IMR-90 (cell line): ENCODE data around the gene BANP. TPM values are rescaled to one million over a fixed set of nuclear protein-coding genes. Genes with fewer than 3 reads are reported as not detected.

ENCODE experiments used
- ATAC-seq: fragments of 200-7000 bp; cut with Tn5 transposase; 2 replicates; pipeline ENCODE4 v1.9.1; 2020; ENCODE audit warnings: low read depth, mild to moderate bottlenecking, moderate library complexity
- BruUV-seq: library from RNA; stranded (reverse); fragments of 400-500 nt; replicated peaks from 2 replicates; lab custom pipeline; 2021; lab: Mats Ljungman, UMichigan
- CTCF ChIA-PET: fragments of 300-600 bp; formaldehyde crosslinking; extraction: SDS; loops from one replicate; lab custom pipeline; 2021; ENCODE audit warnings: antibody characterized with exemption; lab: Yijun Ruan, JAX
- POLR2A ChIA-PET: fragments of 300-600 bp; sonication (Branson Sonifier 250); formaldehyde crosslinking; loops from one replicate; lab custom pipeline; 2022; ENCODE audit warnings: antibody characterized with exemption; ENCODE audit not compliant: unreplicated experiment; lab: Charles Lee
- DNase-seq: peaks from one replicate; pipeline ENCODE4 v3.0.0; 2013
- H2AFZ ChIP-seq: replicated peaks from 2 replicates; pipeline ENCODE3; 2013; ENCODE audit warnings: low read length, mild to moderate bottlenecking; ENCODE audit not compliant: poor library complexity
- H2AK5ac ChIP-seq: 2 replicates; pipeline ENCODE4 v1.6.1; 2013; ENCODE audit warnings: low read depth, low read length, inconsistent platforms
- H2AK9ac ChIP-seq: replicated peaks from 2 replicates; pipeline ENCODE3; 2013; ENCODE audit warnings: mild to moderate bottlenecking, low read depth, low read length, moderate library complexity; ENCODE audit not compliant: poor library complexity
- H2BK120ac ChIP-seq: 2 replicates; pipeline ENCODE4 v1.6.1; 2013; ENCODE audit warnings: low read depth, low read length, inconsistent platforms
- H2BK15ac ChIP-seq: 3 replicates; pipeline ENCODE4 v1.6.1; 2013; ENCODE audit warnings: low read depth, low read length, inconsistent platforms
- H2BK20ac ChIP-seq: 2 replicates; pipeline ENCODE4 v1.6.1; 2013; ENCODE audit warnings: low read depth, mild to moderate bottlenecking, inconsistent platforms, low read length, moderate library complexity
- H2BK5ac ChIP-seq: 2 replicates; pipeline ENCODE4 v1.6.1; 2013; ENCODE audit warnings: mild to moderate bottlenecking, low read depth, low read length, inconsistent platforms; ENCODE audit not compliant: poor library complexity, severe bottlenecking
- H3K14ac ChIP-seq: replicated peaks from 2 replicates; pipeline ENCODE4 v1.6.1; 2013; ENCODE audit warnings: low read depth, low read length, inconsistent platforms
- H3K18ac ChIP-seq: 2 replicates; pipeline ENCODE4 v1.6.1; 2013; ENCODE audit warnings: low read depth, low read length, control low read depth
- H3K23ac ChIP-seq: 2 replicates; pipeline ENCODE4 v1.6.1; 2013; ENCODE audit warnings: low read depth, low read length, inconsistent platforms
- H3K27ac ChIP-seq: 2 replicates; pipeline ENCODE4 v1.5.1; 2013; ENCODE audit warnings: mild to moderate bottlenecking, control low read depth, low read length; ENCODE audit not compliant: insufficient read depth
- H3K27me3 ChIP-seq: 2 replicates; pipeline ENCODE4 v1.6.1; 2013; ENCODE audit warnings: low read length; ENCODE audit not compliant: control insufficient read depth, insufficient read depth
- H3K36me3 ChIP-seq: 2 replicates; pipeline ENCODE4 v1.6.1; 2013; ENCODE audit warnings: low read length, mixed read lengths; ENCODE audit not compliant: control insufficient read depth, insufficient read depth
- H3K4ac ChIP-seq: 2 replicates; pipeline ENCODE4 v1.6.1; 2013; ENCODE audit warnings: low read depth, low read length, inconsistent platforms
- H3K4me1 ChIP-seq: 2 replicates; pipeline ENCODE4 v1.6.1; 2013; ENCODE audit warnings: low read length, mixed read lengths; ENCODE audit not compliant: control insufficient read depth, insufficient read depth
- H3K4me2 ChIP-seq: 2 replicates; pipeline ENCODE4 v1.6.1; 2013; ENCODE audit warnings: low read depth, mild to moderate bottlenecking, control low read depth, low read length, moderate library complexity
- H3K4me3 ChIP-seq: 2 replicates; pipeline ENCODE4 v1.5.1; 2013; ENCODE audit warnings: low read depth, mild to moderate bottlenecking, control low read depth, low read length, moderate library complexity; ENCODE audit not compliant: insufficient read depth
- H3K56ac ChIP-seq: 2 replicates; pipeline ENCODE4 v1.6.1; 2013; ENCODE audit warnings: low read length, inconsistent platforms; ENCODE audit not compliant: insufficient read depth; ENCODE audit errors: extremely low read depth
- H3K79me1 ChIP-seq, 2 experiments: 2 replicates each; pipeline ENCODE4 v1.6.1; 2013; ENCODE audit warnings: low read length in 2 of 2, inconsistent platforms in 1 of 2, low read depth in 1 of 2
- H3K9ac ChIP-seq: 2 replicates; pipeline ENCODE4 v1.6.1; 2013; ENCODE audit warnings: low read depth, low read length, control low read depth
- H3K9me1 ChIP-seq: 2 replicates; pipeline ENCODE4 v1.6.1; 2013; ENCODE audit warnings: low read length, inconsistent platforms; ENCODE audit not compliant: insufficient read depth
- H3K9me3 ChIP-seq: 2 replicates; pipeline ENCODE4 v1.6.1; 2013; ENCODE audit warnings: low read length; ENCODE audit not compliant: control insufficient read depth, insufficient read depth
- H4K20me1 ChIP-seq: 2 replicates; pipeline ENCODE4 v1.6.1; 2013; ENCODE audit warnings: low read length, inconsistent platforms; ENCODE audit not compliant: insufficient read depth
- H4K5ac ChIP-seq: 2 replicates; pipeline ENCODE4 v1.6.1; 2013; ENCODE audit warnings: mild to moderate bottlenecking, low read depth, low read length, control low read depth
- H4K8ac ChIP-seq, 2 experiments: 2 replicates each; pipeline ENCODE4 v1.6.1; 2013; ENCODE audit warnings: low read depth in 2 of 2, low read length in 2 of 2, control low read depth in 1 of 2, inconsistent platforms in 1 of 2
- H4K91ac ChIP-seq: 2 replicates; pipeline ENCODE4 v1.6.1; 2013; ENCODE audit warnings: low read depth, low read length, inconsistent platforms; ENCODE audit not compliant: insufficient read depth
- BHLHE40 ChIP-seq: fragments of 150-350 bp; IDR thresholded peaks from 2 replicates; pipeline ENCODE4 v1.6.1; 2016; ENCODE audit warnings: mild to moderate bottlenecking, low read depth, low read length
- CEBPB ChIP-seq: IDR thresholded peaks from 2 replicates; pipeline ENCODE4 v1.6.1; 2012; ENCODE audit warnings: low read depth, low read length, improper control_type of control experiment
- CHD1 ChIP-seq: IDR thresholded peaks from 2 replicates; pipeline ENCODE4 v1.6.1; 2012; ENCODE audit warnings: low read depth, low read length, improper control_type of control experiment
- CTCF ChIP-seq: conservative IDR thresholded peaks from 2 replicates; pipeline ENCODE4 v1.5.1; 2012; ENCODE audit warnings: mild to moderate bottlenecking, low read depth, low read length, improper control_type of control experiment
- ELK1 ChIP-seq: fragments of 150-350 bp; IDR thresholded peaks from 2 replicates; pipeline ENCODE4 v1.6.1; 2016; ENCODE audit warnings: low read depth, mild to moderate bottlenecking, low read length, moderate library complexity, borderline replicate concordance
- FOS ChIP-seq: fragments of 150-350 bp; IDR thresholded peaks from 2 replicates; pipeline ENCODE4 v1.6.1; 2016; ENCODE audit warnings: low read depth, low read length
- MAFK ChIP-seq: IDR thresholded peaks from 2 replicates; pipeline ENCODE4 v1.6.1; 2012; ENCODE audit warnings: low read depth, low read length, improper control_type of control experiment
- MAZ ChIP-seq: IDR thresholded peaks from 2 replicates; pipeline ENCODE4 v1.6.1; 2012; ENCODE audit warnings: low read depth, mild to moderate bottlenecking, low read length, improper control_type of control experiment, moderate library complexity, borderline replicate concordance
- MXI1 ChIP-seq: IDR thresholded peaks from 2 replicates; pipeline ENCODE4 v1.6.1; 2012; ENCODE audit warnings: low read depth, mild to moderate bottlenecking, low read length, moderate library complexity, borderline replicate concordance
- POLR2A ChIP-seq: IDR thresholded peaks from 2 replicates; pipeline ENCODE4 v1.6.1; 2012; ENCODE audit warnings: mild to moderate bottlenecking, low read depth, low read length
- RAD21 ChIP-seq: IDR thresholded peaks from 2 replicates; pipeline ENCODE4 v1.6.1; 2012; ENCODE audit warnings: low read length, improper control_type of control experiment
- RCOR1 ChIP-seq: IDR thresholded peaks from 2 replicates; pipeline ENCODE4 v1.6.1; 2012; ENCODE audit warnings: mild to moderate bottlenecking, low read length, improper control_type of control experiment; ENCODE audit not compliant: insufficient replicate concordance
- RFX5 ChIP-seq: IDR thresholded peaks from 2 replicates; pipeline ENCODE4 v1.8.0; 2012; ENCODE audit warnings: low read depth, mild to moderate bottlenecking, low read length, moderate library complexity
- SMC3 ChIP-seq: fragments of 150-350 bp; IDR thresholded peaks from 2 replicates; pipeline ENCODE4 v1.6.1; 2016; ENCODE audit warnings: low read depth, mild to moderate bottlenecking, antibody characterized with exemption, low read length, moderate library complexity
- WGBS, 2 experiments: methylation state at CpG; one replicate each; pipeline versions ENCODE4 v1.1.5 to v1.1.7; 2013; ENCODE audit warnings: missing lambda C conversion rate in 2 of 2; ENCODE audit not compliant: insufficient read length in 1 of 2; ENCODE audit errors: extremely low coverage in 2 of 2; 5-methylcytosine and 5-hydroxymethylcytosine counted together
- dilution Hi-C: fragments of 300-500 bp; cut with HindIII; formaldehyde crosslinking; loops from one replicate; pipeline ENCODE4 v1.14.3; 2018; ENCODE audit warnings: low sequenced_read_pairs; ENCODE audit not compliant: unreplicated experiment
- in situ Hi-C: fragments of 300-500 bp; cut with MboI; formaldehyde crosslinking; loops from 3 replicates; pipeline ENCODE4 v1.14.3; 2019; ENCODE audit warnings: low sequenced_read_pairs, inconsistent platforms, mixed read lengths
- intact Hi-C: fragments of 100-400 bp; cut with micrococcal nuclease; formaldehyde crosslinking; loops from 2 replicates; pipeline ENCODE4 v1.10.0; 2022
- polyA plus RNA-seq, 3 experiments: library from polyadenylated mRNA; depleted of rRNA; stranded (reverse); fragments of >200 nt; gene quantifications; 2 replicates each; pipeline ENCODE4 v1.2.3, GENCODE V29; 2012; ENCODE audit warnings: low replicate concordance in 1 of 3
- total RNA-seq: library from RNA; depleted of rRNA; stranded (reverse); fragments of >200 nt; gene quantifications from 2 replicates; pipeline ENCODE4 v1.2.3, GENCODE V29; 2012
- TF ChIP-seq, protein P1 (sequence below): fragments of 150-350 bp; IDR thresholded peaks from 2 replicates; pipeline ENCODE4 v1.6.1; 2017; ENCODE audit warnings: mild to moderate bottlenecking, antibody characterized with exemption, low read length, low read depth

BANP gene
- total and polyA plus RNA-seq, 2 of the 4 experiments (the other 2 are of a cell fraction), result 17.4 to 17.9 TPM

DNA sequence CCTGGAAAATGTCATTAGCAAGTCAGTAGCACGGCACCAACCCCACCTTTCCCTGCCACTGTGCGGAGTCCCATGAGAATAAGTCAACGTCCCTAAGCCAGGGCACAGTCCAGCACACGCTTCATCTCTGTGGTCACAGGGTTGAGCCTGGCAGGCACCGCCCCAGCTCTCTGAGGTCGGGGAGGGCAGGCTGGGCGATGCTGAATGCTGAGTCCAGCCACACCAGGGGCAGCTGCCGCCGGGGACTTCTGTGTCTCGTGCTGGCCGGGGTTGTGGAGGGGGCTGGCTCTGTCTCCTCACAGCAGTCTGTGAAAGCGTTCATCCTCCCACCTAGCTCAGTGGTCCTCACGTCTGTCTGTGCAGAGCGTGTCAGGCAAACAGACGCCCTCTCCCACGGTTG, 53.2 kb downstream of the BANP start:
- H3K9me3 ChIP-seq, result no peaks in the 10 kb centered on the region
- no peaks in the 10 kb centered on the region for H3K4me1 ChIP-seq
- peaks cover 12% of the 10 kb centered on the region; the same call in 1 of the 2 replicates for H4K20me1 ChIP-seq
- dilution Hi-C loops, result no loop called here
- H3K9me1 ChIP-seq, result no peaks in the 10 kb centered on the region; the same call in none of the 2 replicates
- in situ Hi-C loops, result no loop called here
- H3K56ac ChIP-seq, result no peak overlapping the region
- no peak overlapping the region for H2BK20ac ChIP-seq
- no peak overlapping the region for H2AFZ ChIP-seq
- H2BK15ac ChIP-seq, result no peak overlapping the region
- no peak overlapping the region for H3K18ac ChIP-seq
- intact Hi-C loops, result no loop called here
- H3K4ac ChIP-seq, result no peak overlapping the region
- H2AK5ac ChIP-seq, result no peak overlapping the region
- no peak overlapping the region for H3K14ac ChIP-seq
- ATAC-seq (no peak), DNase-seq (no peak)
- peaks cover 16% of the 10 kb centered on the region for H3K36me3 ChIP-seq
- ChIA-PET CTCF (no interaction called here), POLR2A (no interaction called here)
- TF ChIP-seq POLR2A, result no peak
- TF ChIP-seq SMC3, result no peak
- TF ChIP-seq MXI1, result no peak
- no peak for TF ChIP-seq MAZ
- TF ChIP-seq CTCF, result no peak
- TF ChIP-seq BHLHE40, result no peak
- TF ChIP-seq, protein P1, sequence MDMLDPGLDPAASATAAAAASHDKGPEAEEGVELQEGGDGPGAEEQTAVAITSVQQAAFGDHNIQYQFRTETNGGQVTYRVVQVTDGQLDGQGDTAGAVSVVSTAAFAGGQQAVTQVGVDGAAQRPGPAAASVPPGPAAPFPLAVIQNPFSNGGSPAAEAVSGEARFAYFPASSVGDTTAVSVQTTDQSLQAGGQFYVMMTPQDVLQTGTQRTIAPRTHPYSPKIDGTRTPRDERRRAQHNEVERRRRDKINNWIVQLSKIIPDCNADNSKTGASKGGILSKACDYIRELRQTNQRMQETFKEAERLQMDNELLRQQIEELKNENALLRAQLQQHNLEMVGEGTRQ, result no peak
- TF ChIP-seq CHD1, result no peak
- no peak for TF ChIP-seq RCOR1
- no peak for TF ChIP-seq ELK1
- TF ChIP-seq FOS, result no peak
- no peak for TF ChIP-seq RAD21
- TF ChIP-seq CEBPB, result no peak
- TF ChIP-seq MAFK, result no peak
- no peak for TF ChIP-seq RFX5
- H2BK120ac ChIP-seq, result no peak overlapping the region
- H4K5ac ChIP-seq, result no peak overlapping the region
- WGBS, 2 experiments, result 93% methylated on average over 8 of the region's 16 CpGs; no CpG with 5 or more reads in 1 of the 2 experiments
- H3K4me3 ChIP-seq, result no peak overlapping the region
- BruUV-seq, result no TSS peak
- no peak overlapping the region for H4K8ac ChIP-seq
- H3K27me3 ChIP-seq, result no peaks in the 10 kb centered on the region
- no peak overlapping the region for H2BK5ac ChIP-seq
- no peak overlapping the region for H3K9ac ChIP-seq
- H3K23ac ChIP-seq, result no peak overlapping the region
- no peak overlapping the region for H3K27ac ChIP-seq
- H3K79me1 ChIP-seq, result peaks cover 0 to 31% of the 10 kb centered on the region in 2 experiments; a peak in 2 of 4 replicates
- no peak overlapping the region for H2AK9ac ChIP-seq
- H4K91ac ChIP-seq, result no peak overlapping the region
- no peak overlapping the region for H3K4me2 ChIP-seq
